HFFc6 (cell line): ENCODE data around the gene RPH3AL. TPM values are rescaled to one million over a fixed set of nuclear protein-coding genes. Genes with fewer than 3 reads are reported as not detected.
A peak's percentile ranks its signal among the peaks of the same experiment; 100 is the strongest.
"Not testable (repeated sequence)": the region's sequence is repeated elsewhere in the genome, so short reads cannot be mapped to it uniquely, and the experiment has no call there.

Source experiments
- DNase-seq: peaks from one replicate; pipeline ENCODE4 v3.0.0-alpha.2; 2018
- H3K27ac Mint-ChIP-seq: 2 replicates; pipeline ENCODE4 v1.8.0; 2020; ENCODE audit warnings: mild to moderate bottlenecking, mixed read lengths
- H3K27me3 Mint-ChIP-seq: 2 replicates; pipeline ENCODE4 v1.8.0; 2021; ENCODE audit warnings: mild to moderate bottlenecking, moderate library complexity, mixed read lengths; ENCODE audit not compliant: insufficient read depth
- H3K36me3 Mint-ChIP-seq: 2 replicates; pipeline ENCODE4 v1.8.0; 2021; ENCODE audit warnings: low read depth, mixed read lengths
- H3K4me1 Mint-ChIP-seq: 2 replicates; pipeline ENCODE4 v1.8.0; 2020; ENCODE audit warnings: low read depth, mixed read lengths
- H3K4me3 Mint-ChIP-seq: 2 replicates; pipeline ENCODE4 v1.8.0; 2020; ENCODE audit warnings: mild to moderate bottlenecking, moderate library complexity, mixed read lengths
- H3K9me3 Mint-ChIP-seq: 2 replicates; pipeline ENCODE4 v1.8.0; 2020; ENCODE audit warnings: mild to moderate bottlenecking, mixed read lengths
- total RNA-seq, 6 experiments: library from RNA; stranded (reverse); fragmentation: NEBNext Ultra II Directional; extraction: Animal tissue kit (Norgen Biotek cat#: 25700); gene quantifications; 2 replicates in 1 of 6; 3 replicates in 5 of 6; pipeline ENCODE4 v1.2.3, GENCODE V29; 2021
- TF ChIP-seq, protein P1 (sequence below): fragments of 200-600 bp; sonication (generic); IDR thresholded peaks from 2 replicates; pipeline ENCODE4 v1.5.0; 2021; ENCODE audit warnings: antibody characterized with exemption, mild to moderate bottlenecking

The RPH3AL gene
- total RNA-seq, 6 experiments from 2014 or later = 1.4 to 2.4 (median 2.0) TPM

GRCh38 chr17:376936-377863 is 24.6 kb upstream of the RPH3AL start:
- Mint-ChIP-seq H3K27ac (no peak overlapping the region), H3K36me3 (no peaks in the 10 kb centered on the region), H3K9me3 (peaks cover 5% of the 10 kb centered on the region; the same call in 1 of the 2 replicates), H3K4me1 (peaks cover 18% of the 10 kb centered on the region), H3K4me3 (no peak overlapping the region), H3K27me3 (peaks cover 14% of the 10 kb centered on the region)
- TF ChIP-seq, protein P1, sequence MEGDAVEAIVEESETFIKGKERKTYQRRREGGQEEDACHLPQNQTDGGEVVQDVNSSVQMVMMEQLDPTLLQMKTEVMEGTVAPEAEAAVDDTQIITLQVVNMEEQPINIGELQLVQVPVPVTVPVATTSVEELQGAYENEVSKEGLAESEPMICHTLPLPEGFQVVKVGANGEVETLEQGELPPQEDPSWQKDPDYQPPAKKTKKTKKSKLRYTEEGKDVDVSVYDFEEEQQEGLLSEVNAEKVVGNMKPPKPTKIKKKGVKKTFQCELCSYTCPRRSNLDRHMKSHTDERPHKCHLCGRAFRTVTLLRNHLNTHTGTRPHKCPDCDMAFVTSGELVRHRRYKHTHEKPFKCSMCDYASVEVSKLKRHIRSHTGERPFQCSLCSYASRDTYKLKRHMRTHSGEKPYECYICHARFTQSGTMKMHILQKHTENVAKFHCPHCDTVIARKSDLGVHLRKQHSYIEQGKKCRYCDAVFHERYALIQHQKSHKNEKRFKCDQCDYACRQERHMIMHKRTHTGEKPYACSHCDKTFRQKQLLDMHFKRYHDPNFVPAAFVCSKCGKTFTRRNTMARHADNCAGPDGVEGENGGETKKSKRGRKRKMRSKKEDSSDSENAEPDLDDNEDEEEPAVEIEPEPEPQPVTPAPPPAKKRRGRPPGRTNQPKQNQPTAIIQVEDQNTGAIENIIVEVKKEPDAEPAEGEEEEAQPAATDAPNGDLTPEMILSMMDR = no peak
- DNase-seq = peak; percentile 6

GRCh38 chr17:373613-374230 is 21.1 kb upstream of the RPH3AL start:
- Mint-ChIP-seq H3K27ac (no peak overlapping the region), H3K9me3 (peaks cover 1% of the 10 kb centered on the region), H3K36me3 (peaks cover 6% of the 10 kb centered on the region; the same call in 1 of the 2 replicates), H3K27me3 (peaks cover 19% of the 10 kb centered on the region), H3K4me3 (no peak overlapping the region), H3K4me1 (peaks cover 20% of the 10 kb centered on the region; the same call in 1 of the 2 replicates)
- TF ChIP-seq, protein P1 = no peak
- DNase-seq = no peak

- Mint-ChIP-seq H3K36me3 (peaks cover 17% of the 10 kb centered on the region; the same call in 1 of the 2 replicates), H3K4me3 (no peak overlapping the region), H3K27ac (no peak overlapping the region), H3K9me3 (peaks cover 12% of the 10 kb centered on the region), H3K27me3 (peaks cover 18% of the 10 kb centered on the region), H3K4me1 (peaks cover 20% of the 10 kb centered on the region; the same call in 1 of the 2 replicates)
- DNase-seq = no peak
- TF ChIP-seq, protein P1 = no peak
Observed at GRCh38 chr17:372157-373152, 19.8 kb upstream of the RPH3AL start.

GRCh38 chr17:371583-371982 is 19.0 kb upstream of the RPH3AL start:
- Mint-ChIP-seq H3K4me1 (peaks cover 13% of the 10 kb centered on the region; the same call in 1 of the 2 replicates), H3K27ac (no peak overlapping the region), H3K9me3 (peaks cover 18% of the 10 kb centered on the region), H3K4me3 (no peak overlapping the region), H3K27me3 (peaks cover 14% of the 10 kb centered on the region), H3K36me3 (peaks cover 17% of the 10 kb centered on the region; the same call in 1 of the 2 replicates)
- TF ChIP-seq, protein P1 = no peak
- DNase-seq = no peak

GRCh38 chr17:367656-368055 is 15.0 kb upstream of the RPH3AL start:
- H3K27ac Mint-ChIP-seq, DNase-seq, H3K4me3 Mint-ChIP-seq: not testable (repeated sequence)
- Mint-ChIP-seq H3K27me3 (peaks cover 19% of the 10 kb centered on the region), H3K4me1 (peaks cover 13% of the 10 kb centered on the region; the same call in 1 of the 2 replicates), H3K36me3 (peaks cover 17% of the 10 kb centered on the region; the same call in 1 of the 2 replicates), H3K9me3 (peaks cover 18% of the 10 kb centered on the region)

DNA sequence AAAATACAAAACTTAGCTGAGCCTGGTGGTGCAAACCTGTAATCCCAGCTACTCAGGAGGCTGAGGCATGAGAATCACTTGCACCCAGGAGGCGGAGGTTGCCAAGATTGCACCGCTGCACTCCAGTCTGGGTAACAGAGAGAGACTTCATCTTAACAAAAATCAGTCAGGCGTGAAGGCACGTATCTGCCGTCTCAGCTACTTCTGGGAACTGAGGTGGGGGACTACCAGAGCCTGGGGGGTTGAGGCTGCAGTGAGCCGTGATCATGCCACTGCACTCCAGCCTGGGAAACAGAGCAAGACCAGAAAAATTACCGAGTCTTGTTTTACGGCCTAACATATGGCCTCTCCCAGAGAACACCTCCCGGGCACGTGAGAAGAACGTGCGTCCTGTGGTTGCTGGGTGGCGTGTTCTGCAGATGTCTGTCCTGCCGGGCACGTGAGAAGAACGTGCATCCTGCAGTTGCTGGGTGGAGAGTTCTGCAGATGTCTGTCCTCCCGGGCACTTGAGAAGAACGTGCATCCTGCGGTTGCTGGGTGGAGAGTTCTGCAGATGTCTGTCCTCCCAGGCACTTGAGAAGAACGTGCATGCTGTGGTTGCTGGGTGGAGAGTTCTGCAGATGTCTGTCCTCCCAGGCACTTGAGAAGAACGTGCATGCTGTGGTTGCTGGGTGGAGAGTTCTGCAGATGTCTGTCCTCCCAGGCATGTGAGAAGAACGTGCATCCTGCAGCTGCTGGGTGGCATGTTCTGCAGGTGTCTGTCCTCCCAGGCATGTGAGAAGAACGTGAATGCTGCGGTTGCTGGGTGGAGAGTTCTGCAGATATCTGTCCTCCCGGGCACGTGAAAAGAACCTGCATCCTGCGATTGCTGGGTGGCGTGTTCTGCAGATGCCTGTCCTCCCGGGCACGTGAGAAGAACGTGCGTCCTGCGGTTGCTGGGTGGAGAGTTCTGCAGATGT is 14.3 kb upstream of the RPH3AL start:
- H3K27ac Mint-ChIP-seq, H3K4me3 Mint-ChIP-seq, DNase-seq, H3K4me1 Mint-ChIP-seq: not testable (repeated sequence)
- Mint-ChIP-seq H3K27me3 (peaks cover 19% of the 10 kb centered on the region), H3K36me3 (peaks cover 17% of the 10 kb centered on the region; the same call in 1 of the 2 replicates), H3K9me3 (peaks cover 23% of the 10 kb centered on the region)
